Gastroesophageal sphincter (tissue), 3 donors: ENCODE measurements around the gene LRRFIP2.

ENCODE experiments used
- CTCF ChIP-seq, 4 experiments: fragments of 200-600 bp in 2 of 4; fragments of 450-650 bp in 2 of 4; sonication (generic) in 1 of 4; IDR thresholded peaks; one replicate each; pipeline ENCODE4 v1.5.1; 2017 to 2019; ENCODE audit warnings: antibody characterized with exemption in 4 of 4, mild to moderate bottlenecking in 2 of 4, moderate library complexity in 2 of 4
- EP300 ChIP-seq: sonication (generic); formaldehyde crosslinking; IDR thresholded peaks from one replicate; pipeline ENCODE4 v1.6.1; 2017; ENCODE audit warnings: antibody characterized with exemption, mild to moderate bottlenecking
- POLR2A ChIP-seq, 2 donors: fragments of 450-650 bp; IDR thresholded peaks; one replicate each; pipeline ENCODE4 v1.6.1; 2017; ENCODE audit warnings: antibody characterized with exemption in 2 of 2, mild to moderate bottlenecking in 2 of 2, moderate library complexity in 1 of 2

- TF ChIP-seq CTCF (IDR thresholded peaks at IDR 0.05) (no peak), POLR2A (IDR thresholded peaks at IDR 0.05) (no peak), EP300 (no peak)
Measured at GRCh38 chr3:37155782-37156181, 18.6 kb downstream of the LRRFIP2 start.
